Stromal cell of bone marrow (primary cell): ENCODE measurements around the gene LRFN4.

Experiments
- DNase-seq: peaks from one replicate; pipeline ENCODE4 v3.0.0-alpha.2; 2012; ENCODE audit warnings: low read depth

The LRFN4 gene

GRCh38 chr11:66889960-66890359 lies 33.1 kb downstream of the LRFN4 start:
- DNase-seq = no peak

GRCh38 chr11:66891851-66892660 lies 35.2 kb downstream of the LRFN4 start:
- peak; percentile 90 for DNase-seq

GRCh38 chr11:66892911-66893310 lies 36.0 kb downstream of the LRFN4 start:
- DNase-seq = no peak

- DNase-seq = no peak
Measured at GRCh38 chr11:66894141-66894540, 37.3 kb downstream of the LRFN4 start.

- no peak for DNase-seq
Measured at GRCh38 chr11:66901964-66902390, 45.1 kb downstream of the LRFN4 start.

GRCh38 chr11:66902486-66903177 lies 45.8 kb downstream of the LRFN4 start:
- DNase-seq = no peak

- DNase-seq = no peak
Measured at GRCh38 chr11:66904055-66904454, 47.2 kb downstream of the LRFN4 start.

- DNase-seq = no peak
Measured at GRCh38 chr11:66904561-66904960, 47.7 kb downstream of the LRFN4 start.

GRCh38 chr11:66904981-66905521 lies 48.2 kb downstream of the LRFN4 start:
- DNase-seq = no peak

- no peak for DNase-seq
Measured at GRCh38 chr11:66905631-66906030, 48.8 kb downstream of the LRFN4 start.

- DNase-seq = no peak
Measured at GRCh38 chr11:66906061-66906733, 49.3 kb downstream of the LRFN4 start.

GRCh38 chr11:66907751-66908630 lies 51.1 kb downstream of the LRFN4 start:
- DNase-seq = no peak

GRCh38 chr11:66909181-66909580 lies 52.3 kb downstream of the LRFN4 start:
- no peak for DNase-seq

- no peak for DNase-seq
Measured at GRCh38 chr11:66910016-66910415, 53.2 kb downstream of the LRFN4 start.
